Duodenal mucosa (tissue), 2 donors: Measurements from ENCODE around the gene STX16.

Experiments
- H3K27ac ChIP-seq: one replicate; pipeline ENCODE4 v1.7.0; 2013; ENCODE audit warnings: low read depth, low read length
- H3K27me3 ChIP-seq, 2 donors: one replicate each; pipeline ENCODE4 v1.7.0; 2013; ENCODE audit warnings: low read length in 2 of 2, control low read depth in 1 of 2; ENCODE audit not compliant: insufficient read depth in 2 of 2, control insufficient read depth in 1 of 2
- H3K36me3 ChIP-seq, 2 donors: one replicate each; pipeline ENCODE4 v1.7.0; 2013; ENCODE audit warnings: low read length in 2 of 2, control low read depth in 1 of 2; ENCODE audit not compliant: insufficient read depth in 2 of 2, control insufficient read depth in 1 of 2
- H3K4me1 ChIP-seq, 2 donors: one replicate each; pipeline ENCODE4 v1.7.0; 2013; ENCODE audit warnings: low read length in 2 of 2, control low read depth in 1 of 2; ENCODE audit not compliant: insufficient read depth in 2 of 2, control insufficient read depth in 1 of 2
- H3K4me3 ChIP-seq, 2 donors: one replicate each; pipeline ENCODE4 v1.7.0; 2013; ENCODE audit warnings: low read length in 2 of 2, low read depth in 1 of 2
- H3K9ac ChIP-seq, 2 donors: one replicate each; pipeline ENCODE4 v1.7.0; 2013; ENCODE audit warnings: low read length in 2 of 2, low read depth in 1 of 2
- H3K9me3 ChIP-seq, 2 donors: one replicate each; pipeline ENCODE4 v1.7.0; 2013; ENCODE audit warnings: low read length in 2 of 2, control low read depth in 1 of 2; ENCODE audit not compliant: control insufficient read depth in 1 of 2

The STX16 gene

GRCh38 chr20:58696411-58696961, 45.4 kb downstream of the STX16 start:
- Histone ChIP-seq H3K9ac (no peak overlapping the region), H3K9me3 (no peaks in the 10 kb centered on the region), H3K36me3 (peaks cover 15 to 43% of the 10 kb centered on the region in 2 donors), H3K27ac (no peak overlapping the region), H3K27me3 (no peaks in the 10 kb centered on the region), H3K4me3 (no peak overlapping the region), H3K4me1 (peaks cover 30 to 42% of the 10 kb centered on the region in 2 donors)

- Histone ChIP-seq H3K9ac (no peak overlapping the region), H3K27ac (no peak overlapping the region), H3K27me3 (no peaks in the 10 kb centered on the region), H3K36me3 (peaks cover 16 to 51% of the 10 kb centered on the region in 2 donors), H3K4me1 (peaks cover 24 to 35% of the 10 kb centered on the region in 2 donors), H3K9me3 (no peaks in the 10 kb centered on the region), H3K4me3 (no peak overlapping the region)
Observed at GRCh38 chr20:58697201-58697866, 46.3 kb downstream of the STX16 start.

GRCh38 chr20:58697867-58698703, 47.0 kb downstream of the STX16 start:
- H3K4me1 ChIP-seq, result peaks cover 24 to 35% of the 10 kb centered on the region in 2 donors
- no peak overlapping the region for H3K4me3 ChIP-seq
- no peak overlapping the region for H3K27ac ChIP-seq
- peaks cover 23 to 56% of the 10 kb centered on the region in 2 donors for H3K36me3 ChIP-seq
- no peaks in the 10 kb centered on the region for H3K9me3 ChIP-seq
- H3K9ac ChIP-seq, result no peak overlapping the region
- H3K27me3 ChIP-seq, result no peaks in the 10 kb centered on the region

GRCh38 chr20:58698741-58699622, 47.9 kb downstream of the STX16 start:
- no peak overlapping the region for H3K4me3 ChIP-seq
- H3K9me3 ChIP-seq, result no peaks in the 10 kb centered on the region
- H3K9ac ChIP-seq, result no peak overlapping the region
- H3K27me3 ChIP-seq, result no peaks in the 10 kb centered on the region
- peaks cover 30 to 65% of the 10 kb centered on the region in 2 donors for H3K36me3 ChIP-seq
- peaks cover 15 to 27% of the 10 kb centered on the region in 2 donors for H3K4me1 ChIP-seq
- no peak overlapping the region for H3K27ac ChIP-seq

DNA sequence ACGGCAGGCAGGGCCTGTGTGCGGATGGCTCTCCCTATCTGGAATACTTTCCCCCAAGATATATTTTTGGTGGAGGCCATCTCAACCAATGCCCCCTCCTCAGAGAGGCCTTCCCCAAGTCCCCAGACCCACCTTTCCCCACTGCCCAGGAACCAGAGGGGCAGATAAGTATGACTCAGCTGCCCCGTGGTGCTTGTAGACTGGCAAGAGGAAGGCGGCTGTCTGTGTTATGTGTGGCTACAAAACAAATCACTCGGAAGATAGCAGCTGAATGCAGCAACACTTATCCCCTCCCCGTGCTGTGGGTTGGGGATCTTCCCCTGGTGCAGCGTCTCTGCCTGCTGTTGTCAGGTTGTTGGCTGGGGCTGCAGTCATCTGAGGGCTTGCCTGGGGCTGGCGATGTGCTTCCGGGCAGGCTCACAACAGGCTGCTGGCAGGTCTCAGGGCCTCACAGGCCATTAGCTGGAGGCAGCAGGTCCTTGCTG, 48.6 kb downstream of the STX16 start:
- no peak overlapping the region for H3K4me3 ChIP-seq
- H3K27me3 ChIP-seq, result no peaks in the 10 kb centered on the region
- no peak overlapping the region for H3K9ac ChIP-seq
- H3K9me3 ChIP-seq, result no peaks in the 10 kb centered on the region
- no peak overlapping the region for H3K27ac ChIP-seq
- H3K4me1 ChIP-seq, result peaks cover 12 to 21% of the 10 kb centered on the region in 2 donors
- peaks cover 30 to 68% of the 10 kb centered on the region in 2 donors for H3K36me3 ChIP-seq

DNA sequence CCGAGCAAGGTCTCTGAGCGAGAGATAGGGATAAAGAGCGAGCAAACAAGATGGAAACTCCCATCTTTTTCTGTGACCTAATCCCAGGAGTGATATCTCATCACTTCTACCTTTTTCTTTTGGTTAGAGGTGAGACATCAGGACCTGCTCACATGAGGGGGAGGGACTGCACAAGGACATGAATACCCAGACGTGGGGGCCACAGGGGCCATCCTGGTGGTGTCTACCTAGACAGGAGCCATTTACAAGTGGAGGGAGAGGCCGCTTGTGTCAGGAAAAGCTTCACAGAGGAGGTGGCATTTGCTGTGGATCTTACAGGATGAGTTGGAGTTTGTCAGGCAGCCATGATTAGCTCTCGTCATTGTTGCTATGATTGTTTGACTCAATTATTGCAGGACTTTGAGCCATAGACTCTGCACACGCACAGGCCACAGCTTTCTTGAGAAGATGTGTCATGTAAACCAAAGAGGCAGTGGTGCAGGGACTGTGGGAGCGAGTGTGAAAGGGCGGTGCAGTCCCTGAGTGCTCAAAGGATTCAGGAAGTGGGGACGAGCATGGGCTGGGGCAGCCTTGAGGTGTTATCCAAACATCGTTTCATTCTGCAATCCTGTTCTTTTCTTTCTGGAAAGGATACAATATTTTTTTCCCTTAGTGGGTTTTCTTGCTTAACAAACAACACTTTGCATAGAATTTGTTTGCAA, 49.2 kb downstream of the STX16 start:
- H3K4me1 ChIP-seq, result peaks cover 10 to 16% of the 10 kb centered on the region in 2 donors
- no peaks in the 10 kb centered on the region for H3K27me3 ChIP-seq
- H3K27ac ChIP-seq, result no peak overlapping the region
- no peaks in the 10 kb centered on the region for H3K9me3 ChIP-seq
- H3K36me3 ChIP-seq, result peaks cover 34 to 62% of the 10 kb centered on the region in 2 donors
- H3K4me3 ChIP-seq, result no peak overlapping the region
- no peak overlapping the region for H3K9ac ChIP-seq

- H3K9me3 ChIP-seq, result no peaks in the 10 kb centered on the region
- no peaks in the 10 kb centered on the region for H3K27me3 ChIP-seq
- H3K4me3 ChIP-seq, result no peak overlapping the region
- peaks cover 32 to 63% of the 10 kb centered on the region in 2 donors for H3K36me3 ChIP-seq
- H3K27ac ChIP-seq, result no peak overlapping the region
- no peak overlapping the region for H3K9ac ChIP-seq
- peaks cover 10 to 16% of the 10 kb centered on the region in 2 donors for H3K4me1 ChIP-seq
Observed at GRCh38 chr20:58700823-58701222, 49.7 kb downstream of the STX16 start.

GRCh38 chr20:58701431-58702160, 50.5 kb downstream of the STX16 start:
- Histone ChIP-seq H3K9ac (no peak overlapping the region), H3K36me3 (peaks cover 31 to 55% of the 10 kb centered on the region in 2 donors), H3K9me3 (no peaks in the 10 kb centered on the region), H3K4me1 (peaks cover 10 to 12% of the 10 kb centered on the region in 2 donors), H3K27ac (no peak overlapping the region), H3K4me3 (no peak overlapping the region), H3K27me3 (no peaks in the 10 kb centered on the region)

- Histone ChIP-seq H3K9ac (no peak overlapping the region), H3K9me3 (no peaks in the 10 kb centered on the region)
Observed at GRCh38 chr20:58702161-58702510, 51.1 kb downstream of the STX16 start.

More at GRCh38 chr20:58702161-58702510, 51.1 kb downstream of the STX16 start:
- H3K36me3 ChIP-seq, result peaks cover 28 to 50% of the 10 kb centered on the region in 2 donors
- H3K4me3 ChIP-seq, result no peak overlapping the region
- no peaks in the 10 kb centered on the region for H3K27me3 ChIP-seq
- peaks cover 6 to 7% of the 10 kb centered on the region in 2 donors for H3K4me1 ChIP-seq
- H3K27ac ChIP-seq, result no peak overlapping the region
